G401.6 (cell line): ENCODE results near the gene PPTC7.
"Not testable (repeated sequence)": the region's sequence is repeated elsewhere in the genome, so short reads cannot be mapped to it uniquely, and the experiment has no call there.

Experiments
- FAIRE-seq: peaks from 2 replicates; lab custom pipeline; 2012; peaks lifted over from hg19 to GRCh38; lab: Jason Lieb, UNC

PPTC7 gene

GRCh38 chr12:110583137-110584059 is at the start of gene PPTC7:
Gene PPTC7 (minus strand): TSS chr12:110583318. CDS start chr12:110583031, 287 bp downstream.
- peak; percentile 95 for FAIRE-seq

GRCh38 chr12:110627500-110628195 is 44.5 kb upstream of the PPTC7 start:
- FAIRE-seq, result no peak

GRCh38 chr12:110622582-110622981 is 39.5 kb upstream of the PPTC7 start:
- FAIRE-seq, result no peak

GRCh38 chr12:110619534-110619953 is 36.4 kb upstream of the PPTC7 start:
- FAIRE-seq, result no peak

GRCh38 chr12:110616471-110617115 is 33.5 kb upstream of the PPTC7 start:
- no peak for FAIRE-seq

- FAIRE-seq, result no peak
These were observed 32.1 kb upstream of the PPTC7 start for GRCh38 chr12:110615171-110615570.

- peak; percentile 94 for FAIRE-seq
These were observed 30.9 kb upstream of the PPTC7 start, which contains the start of gene TCTN1 for GRCh38 chr12:110613771-110614684. Gene TCTN1 (plus strand): TSS chr12:110614129. CDS start chr12:110614183, 54 bp downstream.

- FAIRE-seq, result no peak
These were observed 30.1 kb upstream of the PPTC7 start for GRCh38 chr12:110613071-110613770.

GRCh38 chr12:110606253-110606611 is 23.1 kb upstream of the PPTC7 start:
- FAIRE-seq, result no peak

- FAIRE-seq, result peak; percentile 90
These were observed 19.1 kb upstream of the PPTC7 start for GRCh38 chr12:110602085-110602814.

GRCh38 chr12:110600254-110600653 is 17.1 kb upstream of the PPTC7 start:
- FAIRE-seq, result peak; percentile 90

GRCh38 chr12:110599334-110599733 is 16.2 kb upstream of the PPTC7 start:
- FAIRE-seq, result no peak

- no peak for FAIRE-seq
These were observed 14.8 kb upstream of the PPTC7 start for GRCh38 chr12:110597885-110598284.

GRCh38 chr12:110592919-110593318 is 9.8 kb upstream of the PPTC7 start:
- FAIRE-seq, result not testable (repeated sequence)

- no peak for FAIRE-seq
These were observed 9.0 kb upstream of the PPTC7 start for GRCh38 chr12:110592078-110592477.

- no peak for FAIRE-seq
These were observed 8.4 kb upstream of the PPTC7 start for GRCh38 chr12:110591451-110592051.

- peak; percentile 51 for FAIRE-seq
These were observed 7.7 kb upstream of the PPTC7 start for GRCh38 chr12:110590806-110591326.

- no peak for FAIRE-seq
These were observed 6.9 kb upstream of the PPTC7 start for GRCh38 chr12:110590059-110590458.

- FAIRE-seq, result not testable (repeated sequence)
These were observed 4.0 kb upstream of the PPTC7 start for GRCh38 chr12:110587102-110587501.
